Fibroblast of the aortic adventitia (primary cell): ENCODE results near the gene EPB41L4B. TPM values are rescaled to one million over a fixed set of nuclear protein-coding genes. Genes with fewer than 3 reads are reported as not detected.

Experiments used
- DNase-seq: peaks from one replicate; pipeline ENCODE4 v3.0.0-alpha.2; 2010; ENCODE audit warnings: low read depth
- H3K4me3 ChIP-seq: 2 replicates; pipeline ENCODE4 v1.5.1; 2011; ENCODE audit warnings: low read depth, mild to moderate bottlenecking, control low read depth, low read length, moderate library complexity
- total RNA-seq: library from RNA; depleted of rRNA; stranded (reverse); fragments of >200 nt; gene quantifications from 2 replicates; pipeline ENCODE4 v1.2.3, GENCODE V29; 2012; ENCODE audit warnings: low replicate concordance
- TF ChIP-seq, protein P1 (sequence below): IDR thresholded peaks from 2 replicates; pipeline ENCODE4 v1.5.1; 2011; ENCODE audit warnings: mild to moderate bottlenecking, low read length, control low read depth, inconsistent platforms; ENCODE audit not compliant: insufficient read depth

The EPB41L4B gene
- total RNA-seq, 1 donor = 1.8 TPM

DNA sequence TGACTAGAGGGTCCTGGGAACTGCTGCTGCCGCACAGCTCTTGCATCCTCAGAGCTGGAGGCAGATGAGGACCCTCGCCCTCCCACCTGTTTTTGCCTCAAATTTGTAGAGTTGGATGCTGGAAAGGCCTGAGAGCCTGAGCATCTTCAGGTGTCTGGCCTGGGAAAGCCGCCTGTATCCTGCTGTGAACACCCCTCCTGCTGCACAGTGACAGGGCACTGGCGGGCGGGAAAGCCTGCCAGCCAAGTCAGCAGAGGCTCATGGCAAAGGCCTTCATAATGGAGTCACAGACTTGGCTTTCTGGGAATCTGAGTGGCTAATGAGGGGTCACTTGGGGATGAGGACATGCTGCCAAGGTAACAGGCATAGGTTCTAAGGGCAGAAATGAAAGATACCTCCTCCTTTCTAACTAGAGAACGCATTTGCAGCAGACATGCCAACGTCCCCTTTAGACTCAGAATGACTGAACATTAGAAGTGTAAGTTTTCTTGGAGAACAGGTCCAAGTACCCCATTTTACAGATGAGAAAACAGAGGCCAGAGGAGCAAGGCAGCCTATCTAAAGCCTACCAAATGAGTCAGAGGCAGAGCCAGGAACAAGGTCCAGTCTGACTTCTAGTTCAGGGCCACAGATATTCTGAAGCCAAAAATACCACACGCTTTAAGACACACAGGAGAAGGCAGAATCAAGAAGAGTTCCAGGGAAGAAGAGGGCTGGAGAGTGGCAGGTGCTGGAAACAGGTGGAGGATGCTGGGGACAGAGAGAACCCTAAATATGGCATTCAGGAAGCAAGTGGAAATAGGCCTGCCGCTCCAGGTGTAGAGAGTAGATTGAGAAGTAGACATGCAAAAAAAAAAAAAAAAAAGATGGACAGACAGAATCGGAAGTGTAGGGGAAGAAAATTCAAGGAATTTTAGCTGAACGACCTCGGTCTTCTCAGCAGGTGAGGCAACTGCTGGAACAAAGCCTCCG, 44.1 kb downstream of the EPB41L4B start:
- no peak for DNase-seq
- no peak overlapping the region for H3K4me3 ChIP-seq
- TF ChIP-seq, protein P1, sequence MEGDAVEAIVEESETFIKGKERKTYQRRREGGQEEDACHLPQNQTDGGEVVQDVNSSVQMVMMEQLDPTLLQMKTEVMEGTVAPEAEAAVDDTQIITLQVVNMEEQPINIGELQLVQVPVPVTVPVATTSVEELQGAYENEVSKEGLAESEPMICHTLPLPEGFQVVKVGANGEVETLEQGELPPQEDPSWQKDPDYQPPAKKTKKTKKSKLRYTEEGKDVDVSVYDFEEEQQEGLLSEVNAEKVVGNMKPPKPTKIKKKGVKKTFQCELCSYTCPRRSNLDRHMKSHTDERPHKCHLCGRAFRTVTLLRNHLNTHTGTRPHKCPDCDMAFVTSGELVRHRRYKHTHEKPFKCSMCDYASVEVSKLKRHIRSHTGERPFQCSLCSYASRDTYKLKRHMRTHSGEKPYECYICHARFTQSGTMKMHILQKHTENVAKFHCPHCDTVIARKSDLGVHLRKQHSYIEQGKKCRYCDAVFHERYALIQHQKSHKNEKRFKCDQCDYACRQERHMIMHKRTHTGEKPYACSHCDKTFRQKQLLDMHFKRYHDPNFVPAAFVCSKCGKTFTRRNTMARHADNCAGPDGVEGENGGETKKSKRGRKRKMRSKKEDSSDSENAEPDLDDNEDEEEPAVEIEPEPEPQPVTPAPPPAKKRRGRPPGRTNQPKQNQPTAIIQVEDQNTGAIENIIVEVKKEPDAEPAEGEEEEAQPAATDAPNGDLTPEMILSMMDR = no peak

GRCh38 chr9:109274884-109275730, 45.8 kb downstream of the EPB41L4B start:
- TF ChIP-seq, protein P1 = no peak
- H3K4me3 ChIP-seq = no peak overlapping the region
- no peak for DNase-seq

DNA sequence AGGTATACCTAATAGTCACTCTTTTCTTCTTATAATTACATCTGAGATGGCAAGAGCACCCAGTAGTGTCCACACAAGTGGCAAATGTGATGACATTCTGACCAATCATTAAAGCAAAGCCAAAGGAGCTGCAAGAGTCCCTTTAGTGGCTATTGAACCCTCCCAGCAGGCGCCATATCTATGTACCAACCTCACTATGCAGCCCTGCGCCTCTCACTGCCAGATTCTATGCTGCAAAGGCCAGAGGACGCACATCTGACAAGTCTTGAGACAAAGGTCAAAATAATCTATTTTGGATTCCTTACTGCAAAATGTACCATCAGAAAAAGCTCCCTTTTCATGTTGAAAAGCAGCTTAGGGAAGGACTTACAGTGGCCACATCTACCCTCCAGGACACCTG, 47.0 kb downstream of the EPB41L4B start:
- DNase-seq = no peak
- TF ChIP-seq, protein P1 = no peak
- H3K4me3 ChIP-seq = no peak overlapping the region

DNA sequence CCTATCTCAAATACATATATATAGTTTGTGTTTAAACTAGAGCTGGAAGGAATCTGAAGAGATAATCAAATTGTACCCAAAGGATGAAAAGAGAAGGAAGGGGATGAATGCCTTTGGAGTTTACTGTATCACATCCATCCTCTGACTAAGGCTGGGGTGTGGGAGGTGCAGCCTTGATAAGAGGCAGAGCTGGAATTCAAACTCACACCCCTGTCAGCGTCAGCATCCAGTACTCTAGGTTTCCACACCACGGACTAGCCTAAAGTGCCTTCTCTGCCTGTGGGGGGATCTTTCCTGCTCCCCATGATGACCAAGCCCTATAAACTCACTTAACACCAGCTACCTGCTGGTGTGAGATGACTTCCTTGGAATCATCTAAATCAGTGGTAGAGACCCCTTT, 48.1 kb downstream of the EPB41L4B start:
- TF ChIP-seq, protein P1 = no peak
- no peak overlapping the region for H3K4me3 ChIP-seq
- DNase-seq = peak; percentile 5

DNA sequence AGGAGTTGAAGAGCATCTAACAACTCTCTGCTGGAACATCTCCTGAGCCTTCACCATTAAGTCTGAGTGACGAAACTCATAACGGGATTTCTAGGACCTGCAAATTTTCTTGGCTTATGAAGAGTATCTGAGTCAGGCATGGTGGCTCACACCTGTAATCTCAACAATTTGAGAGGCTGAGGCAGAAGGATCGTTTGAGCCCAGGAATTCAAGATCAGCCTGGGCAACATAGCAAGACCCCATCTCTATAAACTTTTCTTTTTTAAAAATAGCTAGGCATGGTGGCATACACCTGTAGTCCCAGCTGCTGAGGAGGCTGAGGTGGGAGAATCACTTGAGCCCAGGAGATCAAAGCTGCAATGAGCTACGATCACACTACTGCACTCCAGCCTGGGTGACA, 48.8 kb downstream of the EPB41L4B start:
- no peak overlapping the region for H3K4me3 ChIP-seq
- DNase-seq = no peak
- TF ChIP-seq, protein P1 = no peak

GRCh38 chr9:109270971-109271925, 49.6 kb downstream of the EPB41L4B start:
- DNase-seq = no peak
- TF ChIP-seq, protein P1 = no peak

More at GRCh38 chr9:109270971-109271925, 49.6 kb downstream of the EPB41L4B start:
- H3K4me3 ChIP-seq = no peak overlapping the region
